ENCODE results near the gene HTR2A.

DNA sequence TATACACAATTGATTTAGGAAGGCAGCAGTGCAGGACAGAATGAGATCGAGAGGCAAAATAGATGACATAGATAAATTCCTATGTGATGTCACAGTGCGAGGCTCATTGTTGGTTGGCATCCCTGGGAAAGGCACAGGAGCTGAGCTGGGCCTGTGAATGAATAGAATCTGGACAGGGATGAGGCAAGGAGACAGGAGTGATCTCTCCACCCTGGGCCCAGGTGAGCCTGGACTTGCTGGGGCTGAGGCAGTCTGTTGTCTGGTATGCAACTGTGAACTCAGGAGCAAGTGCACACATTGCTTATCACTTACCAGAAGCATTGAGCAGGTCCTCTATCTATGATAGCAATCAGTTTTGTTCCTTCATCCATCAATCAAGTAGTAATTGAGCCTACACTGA lies 51.7 kb downstream of the HTR2A start:
- TF ChIP-seq CTCF (IDR thresholded peaks at IDR 0.05) (no peak), POLR2A (IDR thresholded peaks at IDR 0.05) (no peak)

Measured in testis (tissue), 2 donors.